ENCODE measurements around the gene DCPS. TPM values are rescaled to one million over a fixed set of nuclear protein-coding genes. Genes with fewer than 3 reads are reported as not detected.

DCPS gene
- polyA plus RNA-seq, 1 donor: 10.6 TPM

GRCh38 chr11:126352163-126352562 lies 48.3 kb downstream of the DCPS start:
- Histone ChIP-seq H3K4me3 (ENCODE audit: low read length) (no peak overlapping the region), H3K27me3 (ENCODE audit: control insufficient read depth, insufficient read depth, low read length) (peaks cover 2% of the 10 kb centered on the region), H3K9me3 (ENCODE audit: control insufficient read depth, low read depth, low read length) (no peaks in the 10 kb centered on the region), H3K27ac (ENCODE audit: low read length) (no peak overlapping the region), H3K4me1 (ENCODE audit: control insufficient read depth, insufficient read depth, low read length) (peaks cover 17% of the 10 kb centered on the region), H3K36me3 (ENCODE audit: control insufficient read depth, insufficient read depth, low read length) (no peaks in the 10 kb centered on the region)
- WGBS (ENCODE audit: insufficient coverage, low lambda C conversion rate): no CpG with 5 or more reads among the region's 3 CpGs
- DNase-seq: no peak

GRCh38 chr11:126352934-126353801 lies 49.3 kb downstream of the DCPS start:
- WGBS (ENCODE audit: insufficient coverage, low lambda C conversion rate): 80% methylated on average over 2 of the region's 4 CpGs
- DNase-seq: no peak
- no peak overlapping the region for H3K4me3 ChIP-seq (ENCODE audit: low read length)
- peaks cover 2% of the 10 kb centered on the region for H3K27me3 ChIP-seq (ENCODE audit: control insufficient read depth, insufficient read depth, low read length)
- peaks cover 22% of the 10 kb centered on the region for H3K4me1 ChIP-seq (ENCODE audit: control insufficient read depth, insufficient read depth, low read length)
- no peak overlapping the region for H3K27ac ChIP-seq (ENCODE audit: low read length)
- H3K9me3 ChIP-seq (ENCODE audit: control insufficient read depth, low read depth, low read length): no peaks in the 10 kb centered on the region
- H3K36me3 ChIP-seq (ENCODE audit: control insufficient read depth, insufficient read depth, low read length): no peaks in the 10 kb centered on the region

- H3K27ac ChIP-seq (ENCODE audit: low read length): peak overlapping the region; percentile 57
- no peaks in the 10 kb centered on the region for H3K9me3 ChIP-seq (ENCODE audit: control insufficient read depth, low read depth, low read length)
- peaks cover 29% of the 10 kb centered on the region for H3K4me1 ChIP-seq (ENCODE audit: control insufficient read depth, insufficient read depth, low read length)
- no peaks in the 10 kb centered on the region for H3K36me3 ChIP-seq (ENCODE audit: control insufficient read depth, insufficient read depth, low read length)
- peaks cover 2% of the 10 kb centered on the region for H3K27me3 ChIP-seq (ENCODE audit: control insufficient read depth, insufficient read depth, low read length)
- peak overlapping the region; percentile 69 for H3K4me3 ChIP-seq (ENCODE audit: low read length)
- WGBS (ENCODE audit: insufficient coverage, low lambda C conversion rate): no CpG with 5 or more reads among the region's 15 CpGs
- DNase-seq: no peak
These were observed 50.9 kb downstream of the DCPS start for GRCh38 chr11:126354631-126355323.

- peaks cover 2% of the 10 kb centered on the region for H3K27me3 ChIP-seq (ENCODE audit: control insufficient read depth, insufficient read depth, low read length)
- H3K27ac ChIP-seq (ENCODE audit: low read length): peak within 1 kb of the TSS; percentile 57
- peaks cover 34% of the 10 kb centered on the region for H3K4me1 ChIP-seq (ENCODE audit: control insufficient read depth, insufficient read depth, low read length)
- peak in 1 of 2 donors; percentile 65 for DNase-seq
- H3K9me3 ChIP-seq (ENCODE audit: control insufficient read depth, low read depth, low read length): no peaks in the 10 kb centered on the region
- H3K36me3 ChIP-seq (ENCODE audit: control insufficient read depth, insufficient read depth, low read length): no peaks in the 10 kb centered on the region
- peak within 1 kb of the TSS; percentile 69 for H3K4me3 ChIP-seq (ENCODE audit: low read length)
- WGBS (ENCODE audit: insufficient coverage, low lambda C conversion rate): no CpG with 5 or more reads among the region's 71 CpGs
These were observed 51.6 kb downstream of the DCPS start, which contains the start of gene ST3GAL4 for GRCh38 chr11:126355324-126355925. Gene ST3GAL4 (plus strand): TSS chr11:126355686. CDS start chr11:126406156, 50,470 bp downstream.

GRCh38 chr11:126355926-126356897 lies 52.4 kb downstream of the DCPS start:
- no peaks in the 10 kb centered on the region for H3K36me3 ChIP-seq (ENCODE audit: control insufficient read depth, insufficient read depth, low read length)
- WGBS (ENCODE audit: insufficient coverage, low lambda C conversion rate): no CpG with 5 or more reads among the region's 46 CpGs
- no peaks in the 10 kb centered on the region for H3K9me3 ChIP-seq (ENCODE audit: control insufficient read depth, low read depth, low read length)
- H3K4me1 ChIP-seq (ENCODE audit: control insufficient read depth, insufficient read depth, low read length): peaks cover 34% of the 10 kb centered on the region
- DNase-seq: peak in 1 of 2 donors; percentile 51
- peak overlapping the region; percentile 41 for H3K4me3 ChIP-seq (ENCODE audit: low read length)
- H3K27me3 ChIP-seq (ENCODE audit: control insufficient read depth, insufficient read depth, low read length): peaks cover 2% of the 10 kb centered on the region
- no peak overlapping the region for H3K27ac ChIP-seq (ENCODE audit: low read length)

GRCh38 chr11:126357055-126357962 lies 53.4 kb downstream of the DCPS start:
- H3K27ac ChIP-seq (ENCODE audit: low read length): no peak overlapping the region
- WGBS (ENCODE audit: insufficient coverage, low lambda C conversion rate): 40% methylated on average over 1 of the region's 17 CpGs
- H3K4me3 ChIP-seq (ENCODE audit: low read length): peak overlapping the region; percentile 41
- peaks cover 2% of the 10 kb centered on the region for H3K27me3 ChIP-seq (ENCODE audit: control insufficient read depth, insufficient read depth, low read length)
- H3K4me1 ChIP-seq (ENCODE audit: control insufficient read depth, insufficient read depth, low read length): peaks cover 34% of the 10 kb centered on the region
- H3K9me3 ChIP-seq (ENCODE audit: control insufficient read depth, low read depth, low read length): no peaks in the 10 kb centered on the region
- no peak for DNase-seq
- no peaks in the 10 kb centered on the region for H3K36me3 ChIP-seq (ENCODE audit: control insufficient read depth, insufficient read depth, low read length)

GRCh38 chr11:126357969-126358762 lies 54.3 kb downstream of the DCPS start:
- H3K4me1 ChIP-seq (ENCODE audit: control insufficient read depth, insufficient read depth, low read length): peaks cover 34% of the 10 kb centered on the region
- H3K27me3 ChIP-seq (ENCODE audit: control insufficient read depth, insufficient read depth, low read length): peaks cover 2% of the 10 kb centered on the region
- H3K36me3 ChIP-seq (ENCODE audit: control insufficient read depth, insufficient read depth, low read length): no peaks in the 10 kb centered on the region
- peak; percentile 52 to 82 for DNase-seq
- no peaks in the 10 kb centered on the region for H3K9me3 ChIP-seq (ENCODE audit: control insufficient read depth, low read depth, low read length)
- peak overlapping the region; percentile 18 for H3K4me3 ChIP-seq (ENCODE audit: low read length)
- no CpG with 5 or more reads among the region's 18 CpGs for WGBS (ENCODE audit: insufficient coverage, low lambda C conversion rate)
- H3K27ac ChIP-seq (ENCODE audit: low read length): no peak overlapping the region

GRCh38 chr11:126358763-126359160 lies 54.9 kb downstream of the DCPS start:
- Histone ChIP-seq H3K4me3 (ENCODE audit: low read length) (no peak overlapping the region), H3K27ac (ENCODE audit: low read length) (no peak overlapping the region), H3K9me3 (ENCODE audit: control insufficient read depth, low read depth, low read length) (no peaks in the 10 kb centered on the region), H3K27me3 (ENCODE audit: control insufficient read depth, insufficient read depth, low read length) (peaks cover 2% of the 10 kb centered on the region), H3K36me3 (ENCODE audit: control insufficient read depth, insufficient read depth, low read length) (no peaks in the 10 kb centered on the region), H3K4me1 (ENCODE audit: control insufficient read depth, insufficient read depth, low read length) (peaks cover 35% of the 10 kb centered on the region)
- no peak for DNase-seq
- no CpG with 5 or more reads among the region's 2 CpGs for WGBS (ENCODE audit: insufficient coverage, low lambda C conversion rate)
